NCI-H1436 (cell line): ENCODE measurements around the gene GIT1.

Source experiments
- DNase-seq: peaks from one replicate; lab custom pipeline; 2025; lab: John Stamatoyannopoulos, UW

Gene GIT1

GRCh38 chr17:29526322-29526721 is 63.1 kb downstream of the GIT1 start:
- no peak for DNase-seq

GRCh38 chr17:29524692-29525091 is 64.8 kb downstream of the GIT1 start:
- no peak for DNase-seq
